Thoracic aorta (tissue), 2 donors: ENCODE data around the gene KRTAP19-7. TPM values are rescaled to one million over a fixed set of nuclear protein-coding genes. Genes with fewer than 3 reads are reported as not detected.

Source experiments
- ATAC-seq: fragments of 150-250 bp; one replicate; pipeline ENCODE4 v1.8.0; 2017; ENCODE audit warnings: low read depth; ENCODE audit not compliant: insufficient number of reproducible peaks, low FRiP score
- DNase-seq: peaks from one replicate; pipeline ENCODE4 v3.0.0-alpha.2; 2020; ENCODE audit warnings: low spot score
- H3K27ac ChIP-seq, 2 donors: fragments of 200-600 bp; sonication (generic); 1 replicate in 1 of 2; 2 replicates in 1 of 2; pipeline ENCODE4 v1.5.1; 2016; ENCODE audit warnings: mild to moderate bottlenecking in 2 of 2, moderate library complexity in 2 of 2
- H3K27me3 ChIP-seq: fragments of 200-600 bp; sonication (generic); replicated peaks from 2 replicates; pipeline ENCODE4 v1.6.0; 2016; ENCODE audit warnings: mild to moderate bottlenecking; ENCODE audit not compliant: insufficient read depth
- H3K36me3 ChIP-seq: fragments of 200-600 bp; sonication (generic); one replicate; pipeline ENCODE4 v1.5.1; 2016
- H3K4me1 ChIP-seq, 2 donors: fragments of 200-600 bp; sonication (generic); 1 replicate in 1 of 2; 2 replicates in 1 of 2; pipeline versions ENCODE4 v1.5.1 to v1.6.0; 2016; ENCODE audit warnings: low read depth in 2 of 2, mild to moderate bottlenecking in 1 of 2; ENCODE audit not compliant: control insufficient read depth in 1 of 2
- H3K4me3 ChIP-seq: fragments of 200-600 bp; sonication (generic); 2 replicates; pipeline ENCODE4 v1.5.1; 2016; ENCODE audit warnings: mild to moderate bottlenecking
- H3K9me3 ChIP-seq: fragments of 200-600 bp; sonication (generic); 2 replicates; pipeline ENCODE4 v1.5.1; 2016
- CTCF ChIP-seq: fragments of 200-600 bp; sonication (generic); IDR thresholded peaks from one replicate; pipeline ENCODE4 v1.5.1; 2019; ENCODE audit warnings: antibody characterized with exemption
- total RNA-seq, 2 donors: library from RNA; depleted of rRNA; stranded (reverse); fragments of >200 nt; gene quantifications; one replicate each; pipeline versions ENCODE4 v1.1.0 to v1.2.3, GENCODE V29; 2016

The KRTAP19-7 gene
- total RNA-seq, 2 donors from 2014 or later = not detected

- H3K4me3 ChIP-seq = no peak overlapping the region
- DNase-seq (no peak), ATAC-seq (no peak)
- no peaks in the 10 kb centered on the region for H3K27me3 ChIP-seq
- no peak for TF ChIP-seq CTCF
- H3K9me3 ChIP-seq = no peaks in the 10 kb centered on the region
- no peak overlapping the region for H3K27ac ChIP-seq
- no peaks in the 10 kb centered on the region for H3K4me1 ChIP-seq
- H3K36me3 ChIP-seq = no peaks in the 10 kb centered on the region
These were observed 6.5 kb upstream of the KRTAP19-7 start for GRCh38 chr21:30567617-30568016.

DNA sequence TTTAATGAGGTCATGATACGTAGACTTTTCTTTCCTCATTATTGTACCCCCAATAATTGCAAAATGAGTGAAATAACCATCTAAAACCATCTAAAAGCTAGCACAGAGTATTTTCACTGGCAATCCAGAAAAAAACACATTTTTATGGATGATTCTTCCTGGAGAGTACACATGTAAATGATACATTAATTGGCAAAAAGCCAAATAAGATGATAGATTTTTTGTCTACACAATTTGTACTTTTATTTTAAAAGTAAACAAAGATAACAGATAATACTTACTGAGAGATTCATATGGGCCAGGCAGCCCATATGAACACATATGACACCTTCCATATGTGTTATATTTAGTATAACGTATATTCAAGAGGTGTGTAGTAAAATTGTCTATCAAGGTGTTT, 2.5 kb upstream of the KRTAP19-7 start:
- H3K36me3 ChIP-seq = no peaks in the 10 kb centered on the region
- no peak for TF ChIP-seq CTCF
- H3K4me1 ChIP-seq = no peaks in the 10 kb centered on the region
- DNase-seq (no peak), ATAC-seq (no peak)
- no peak overlapping the region for H3K4me3 ChIP-seq
- H3K27me3 ChIP-seq = no peaks in the 10 kb centered on the region
- H3K9me3 ChIP-seq = no peaks in the 10 kb centered on the region
- no peak overlapping the region for H3K27ac ChIP-seq

- H3K27ac ChIP-seq = no peak overlapping the region
- H3K4me3 ChIP-seq = no peak overlapping the region
- H3K27me3 ChIP-seq = no peaks in the 10 kb centered on the region
- no peaks in the 10 kb centered on the region for H3K36me3 ChIP-seq
- no peaks in the 10 kb centered on the region for H3K9me3 ChIP-seq
- DNase-seq (no peak), ATAC-seq (no peak)
- TF ChIP-seq CTCF = no peak
- H3K4me1 ChIP-seq = no peaks in the 10 kb centered on the region
These were observed 2.0 kb upstream of the KRTAP19-7 start for GRCh38 chr21:30563072-30563471.

DNA sequence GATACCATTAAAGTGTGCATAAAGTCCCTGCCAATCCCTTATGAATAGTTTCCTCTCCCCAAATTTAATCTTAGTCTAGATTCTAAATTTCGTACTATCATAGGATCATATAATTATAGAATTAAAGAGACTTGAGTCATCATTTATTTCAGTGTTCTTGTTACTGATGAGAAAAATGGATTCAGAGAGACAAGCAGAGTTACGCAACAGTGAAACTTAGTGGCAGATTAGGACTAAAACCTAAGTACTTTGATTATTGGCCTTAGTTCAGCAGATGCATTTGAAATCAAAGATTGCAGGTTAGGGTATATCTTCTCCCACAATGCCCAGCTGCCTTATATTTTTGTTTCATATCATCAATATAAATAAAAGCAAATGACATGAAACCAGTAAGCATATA, 843 bp upstream of the KRTAP19-7 start:
- Histone ChIP-seq H3K36me3 (no peaks in the 10 kb centered on the region), H3K4me1 (no peaks in the 10 kb centered on the region), H3K4me3 (no peak overlapping the region), H3K9me3 (no peaks in the 10 kb centered on the region), H3K27ac (no peak overlapping the region), H3K27me3 (no peaks in the 10 kb centered on the region)
- DNase-seq (no peak), ATAC-seq (no peak)
- no peak for TF ChIP-seq CTCF

GRCh38 chr21:30555095-30555494, 6.0 kb downstream of the KRTAP19-7 start:
- Histone ChIP-seq H3K27ac (no peak overlapping the region), H3K36me3 (no peaks in the 10 kb centered on the region), H3K4me1 (no peaks in the 10 kb centered on the region), H3K9me3 (no peaks in the 10 kb centered on the region), H3K27me3 (no peaks in the 10 kb centered on the region), H3K4me3 (no peak overlapping the region)
- DNase-seq (no peak), ATAC-seq (no peak)
- no peak for TF ChIP-seq CTCF
